ENCODE measurements around the gene DCUN1D1.
"Not testable (repeated sequence)": the region's sequence is repeated elsewhere in the genome, so short reads cannot be mapped to it uniquely, and the experiment has no call there.

Gene DCUN1D1

GRCh38 chr3:182980204-182981037 is at the start of gene DCUN1D1:
Gene DCUN1D1, minus strand, starts transcription at chr3:182980538. Its CDS starts 49 bp downstream, at chr3:182980489.
- no peak for DNase-seq (ENCODE audit: low read depth, low spot score)

- DNase-seq (ENCODE audit: low read depth, low spot score) = no peak
Measured at GRCh38 chr3:183028416-183028815, 48.1 kb upstream of the DCUN1D1 start.

DNA sequence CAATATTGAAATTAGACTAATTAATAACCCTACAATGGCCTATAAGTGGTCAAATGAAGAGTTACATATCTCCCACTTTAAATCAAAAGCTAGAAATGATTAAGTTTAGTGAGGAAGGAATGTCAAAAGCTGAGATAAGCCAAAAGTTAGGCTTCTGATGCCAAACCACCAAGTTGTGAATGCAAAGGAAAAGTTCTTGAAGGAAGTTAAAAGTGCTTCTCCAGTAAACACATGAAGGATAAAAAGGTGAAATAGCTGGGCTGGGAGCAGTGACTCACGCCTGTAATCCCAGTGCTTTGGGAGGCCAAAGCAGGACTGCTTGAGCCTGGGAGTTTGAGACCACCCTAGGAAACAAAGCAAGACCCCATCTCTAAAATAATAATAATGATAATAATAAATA is 46.9 kb upstream of the DCUN1D1 start:
- DNase-seq (ENCODE audit: low read depth, low spot score) = no peak

- no peak for DNase-seq (ENCODE audit: low read depth, low spot score)
Measured at GRCh38 chr3:183022936-183023516, 42.7 kb upstream of the DCUN1D1 start.

DNA sequence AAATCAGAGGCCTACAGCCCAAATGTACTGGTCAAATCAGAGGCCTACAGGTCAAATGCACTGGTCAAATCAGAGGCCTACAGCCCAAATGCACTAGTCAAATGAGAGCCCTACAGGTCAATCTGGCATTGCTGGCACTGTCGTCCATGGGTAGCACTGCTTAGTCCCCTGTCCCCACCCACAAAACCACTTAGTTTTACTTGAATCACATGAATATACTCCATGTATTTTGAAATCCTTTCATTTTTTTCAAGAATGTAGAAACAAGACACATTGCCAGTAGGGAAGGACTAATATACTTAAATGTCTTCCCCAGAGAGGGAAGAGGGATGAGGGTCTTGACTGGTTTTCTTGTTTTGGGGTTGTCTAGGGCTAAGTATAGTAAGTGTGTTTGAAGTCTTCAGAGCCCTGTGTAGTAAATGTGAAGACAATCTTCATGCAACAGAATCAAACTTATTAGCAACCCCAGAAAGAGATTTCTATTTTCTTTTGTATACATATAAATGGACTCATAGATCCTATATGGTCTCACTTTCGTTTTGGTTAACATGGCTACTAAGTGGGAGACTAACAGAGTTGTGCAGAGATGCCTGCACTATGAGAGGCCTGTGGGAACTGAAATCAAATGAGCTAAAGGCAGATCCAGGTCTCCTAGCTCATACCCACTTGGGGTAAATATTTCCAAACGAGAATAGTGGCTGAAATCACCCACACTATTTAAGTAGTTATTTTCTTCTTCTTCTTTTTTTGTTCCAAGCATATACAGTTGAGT is 38.3 kb upstream of the DCUN1D1 start:
- DNase-seq (ENCODE audit: low read depth, low spot score) = no peak

GRCh38 chr3:183015185-183015584 is 34.8 kb upstream of the DCUN1D1 start:
- DNase-seq (ENCODE audit: low read depth, low spot score) = no peak

DNA sequence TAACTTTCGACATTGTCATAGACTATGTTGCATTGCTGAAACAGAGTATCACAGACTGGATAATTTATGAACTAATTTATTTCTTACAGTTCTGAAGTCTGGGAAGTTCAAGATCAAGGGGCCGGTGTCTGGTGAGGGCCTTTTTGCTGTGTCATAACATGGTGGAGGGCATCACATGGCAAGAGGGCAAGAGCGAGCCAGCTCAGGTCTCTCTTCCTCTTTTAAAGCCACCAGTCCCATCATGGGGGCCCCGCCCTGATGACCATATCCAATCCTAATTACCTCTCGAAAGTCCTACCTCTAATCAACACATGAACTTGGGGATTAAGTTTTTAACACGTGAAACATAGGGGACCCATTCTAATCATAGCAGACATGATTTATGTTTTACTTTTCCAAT is 33.5 kb upstream of the DCUN1D1 start:
- no peak for DNase-seq (ENCODE audit: low read depth, low spot score)

DNA sequence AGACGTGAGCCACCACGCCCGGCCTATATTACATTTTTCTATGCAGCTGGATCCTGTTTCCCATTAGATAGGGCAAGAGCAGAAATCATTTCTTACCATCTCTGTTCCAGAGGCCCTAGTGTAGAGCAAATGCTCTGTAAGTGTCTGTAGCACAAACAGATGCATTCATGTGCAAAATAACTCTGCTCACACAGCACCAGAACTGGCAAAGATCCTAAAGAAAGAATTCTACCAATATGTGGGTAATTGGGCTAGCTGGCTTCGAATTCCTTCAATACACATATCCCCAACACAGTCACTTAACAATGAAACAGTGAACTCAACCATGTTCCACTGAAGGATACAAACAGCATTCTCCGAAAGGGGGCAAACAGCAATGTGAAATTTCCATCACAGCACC is 32.7 kb upstream of the DCUN1D1 start:
- no peak for DNase-seq (ENCODE audit: low read depth, low spot score)

- DNase-seq (ENCODE audit: low read depth, low spot score) = no peak
Measured at GRCh38 chr3:183008800-183009199, 28.5 kb upstream of the DCUN1D1 start.

- no peak for DNase-seq (ENCODE audit: low read depth, low spot score)
Measured at GRCh38 chr3:183008303-183008702, 28.0 kb upstream of the DCUN1D1 start.

DNA sequence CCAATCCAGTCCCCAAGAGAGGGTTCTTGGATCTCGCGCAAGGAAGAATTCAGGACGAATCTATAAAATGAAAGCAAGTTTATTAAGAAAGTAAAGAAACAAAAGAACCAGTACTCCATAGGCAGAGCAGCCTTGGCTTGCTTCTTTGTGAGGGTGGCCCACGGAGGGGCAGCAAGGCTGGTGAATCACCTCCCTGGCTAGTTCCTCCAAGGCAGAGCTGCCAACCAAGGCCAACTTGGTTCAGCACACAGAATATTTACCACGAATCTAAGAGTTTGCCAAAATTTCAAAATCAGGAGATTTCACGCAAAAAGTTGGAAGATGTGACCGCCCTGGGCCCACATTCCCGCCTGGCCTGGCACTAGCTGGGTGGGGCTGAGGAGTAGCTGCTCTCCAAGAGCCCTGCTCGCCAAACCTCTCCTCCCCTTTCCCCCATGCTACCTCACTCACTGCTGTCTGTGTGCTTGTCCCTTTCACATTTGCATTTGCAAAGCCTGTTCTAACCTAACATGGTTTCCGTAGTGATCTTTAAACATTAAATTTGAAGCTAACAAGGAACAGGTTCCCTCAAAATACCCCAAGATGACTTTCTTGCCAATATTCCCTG is 26.2 kb upstream of the DCUN1D1 start:
- DNase-seq (ENCODE audit: low read depth, low spot score) = peak; percentile 12

DNA sequence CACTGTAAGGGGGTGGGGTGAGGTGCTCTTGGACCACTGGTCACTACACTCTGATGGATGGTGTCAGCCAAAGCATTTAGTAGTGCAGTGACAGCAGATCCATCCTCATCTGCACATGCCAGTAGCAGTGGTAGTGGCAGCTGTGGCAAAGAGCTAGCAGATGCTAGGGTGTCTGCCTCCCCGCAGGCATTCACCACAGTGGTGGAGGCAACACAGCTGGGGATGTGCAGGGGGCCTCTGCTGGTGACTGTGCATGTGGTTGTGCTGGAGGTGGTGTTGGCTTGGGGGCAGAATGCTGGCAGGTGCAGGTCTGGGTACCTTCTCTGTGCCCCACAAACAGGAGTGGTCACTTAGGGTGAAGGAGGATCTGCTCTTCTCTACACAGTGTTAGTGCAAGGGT is 19.4 kb upstream of the DCUN1D1 start:
- no peak for DNase-seq (ENCODE audit: low read depth, low spot score)

GRCh38 chr3:182993486-182994201 is 13.3 kb upstream of the DCUN1D1 start:
- DNase-seq (ENCODE audit: low read depth, low spot score) = not testable (repeated sequence)

GRCh38 chr3:182989566-182989965 is 9.2 kb upstream of the DCUN1D1 start:
- DNase-seq (ENCODE audit: low read depth, low spot score) = no peak

DNA sequence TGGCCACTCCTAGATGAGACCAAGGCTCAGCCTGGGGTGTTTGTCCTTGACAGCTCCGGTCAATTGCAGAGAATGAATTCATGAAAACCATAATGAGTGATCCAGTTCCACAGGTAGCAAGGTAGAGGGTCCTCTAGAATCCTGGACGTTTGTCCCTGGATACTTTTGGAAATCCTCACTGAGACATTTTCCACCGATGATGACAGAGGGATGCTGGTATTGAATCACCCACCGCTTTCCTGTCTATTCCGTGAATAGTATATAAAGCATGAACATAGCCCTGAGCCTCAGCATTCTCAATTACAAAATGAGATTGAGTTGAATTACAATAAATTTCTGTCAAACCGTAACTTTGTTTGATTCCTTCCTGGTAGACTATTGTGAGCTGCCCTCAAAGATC is 5.7 kb upstream of the DCUN1D1 start:
- no peak for DNase-seq (ENCODE audit: low read depth, low spot score)

DNA sequence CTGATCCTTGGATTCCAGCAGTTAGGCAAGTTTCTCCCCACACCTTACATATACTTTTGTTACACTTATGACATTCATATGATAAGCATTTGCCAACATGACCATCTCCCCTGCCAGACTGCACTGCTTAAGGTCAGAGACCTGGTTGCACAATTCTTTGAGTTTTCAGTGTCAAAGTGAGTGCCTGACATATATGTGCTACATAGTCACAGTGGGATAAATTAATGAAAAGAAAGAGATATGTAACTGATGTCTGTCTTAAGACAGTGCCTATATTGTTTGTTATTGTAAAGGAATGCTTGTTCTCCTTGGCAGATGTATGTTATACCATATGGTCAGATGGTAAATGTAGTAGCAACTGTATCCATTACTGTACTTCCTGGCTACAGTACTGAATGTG is 3.5 kb upstream of the DCUN1D1 start:
- DNase-seq (ENCODE audit: low read depth, low spot score) = no peak

GRCh38 chr3:182981038-182981380 is 671 bp upstream of the DCUN1D1 start:
- DNase-seq (ENCODE audit: low read depth, low spot score) = no peak

- no peak for DNase-seq (ENCODE audit: low read depth, low spot score)
Measured at GRCh38 chr3:182979674-182980191, 605 bp downstream of the DCUN1D1 start.

- DNase-seq (ENCODE audit: low read depth, low spot score) = no peak
Measured at GRCh38 chr3:182979103-182979673, 1.1 kb downstream of the DCUN1D1 start.

DNA sequence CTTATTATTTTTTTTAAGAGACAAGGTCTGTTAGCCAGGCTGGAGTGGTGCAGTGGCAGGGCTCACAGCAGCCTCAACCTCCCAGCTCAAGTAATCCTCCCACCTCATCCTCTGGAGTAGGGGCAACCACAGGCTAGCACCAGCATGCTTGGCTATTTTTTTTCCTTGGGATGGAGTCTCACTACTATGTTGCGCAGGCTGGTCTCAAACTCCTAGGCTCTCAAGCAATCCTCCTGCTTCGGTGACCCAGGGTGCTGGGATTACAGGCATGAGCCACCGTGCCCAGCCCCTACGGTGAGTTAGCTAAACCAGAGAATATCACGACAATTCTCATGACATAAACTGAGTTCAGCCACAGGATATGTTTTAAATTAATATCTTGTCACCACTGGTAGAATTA is 2.0 kb downstream of the DCUN1D1 start:
- DNase-seq (ENCODE audit: low read depth, low spot score) = no peak

DNA sequence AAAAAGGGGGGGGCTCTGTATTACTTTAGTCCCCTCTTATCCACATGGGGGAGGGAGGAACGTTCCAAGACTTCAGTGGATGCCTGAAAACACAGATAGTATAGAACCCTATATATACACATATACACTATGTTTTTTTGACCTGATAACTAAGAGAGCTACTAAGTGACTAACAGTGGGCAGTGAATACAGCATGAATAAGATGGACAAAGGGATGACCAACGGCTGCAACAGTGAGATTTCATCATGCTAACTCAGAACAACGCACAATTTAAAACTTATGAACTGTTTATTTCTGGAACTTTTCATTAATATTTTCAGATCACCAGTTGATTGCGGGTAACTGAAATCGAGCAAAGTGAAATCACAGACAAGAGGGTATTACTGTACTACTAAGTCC is 7.3 kb downstream of the DCUN1D1 start:
- no peak for DNase-seq (ENCODE audit: low read depth, low spot score)

Data from iPS DF 19.7 (cell line).